Endothelial cell of umbilical vein (primary cell): ENCODE measurements around the gene CNOT6L. TPM values are rescaled to one million over a fixed set of nuclear protein-coding genes. Genes with fewer than 3 reads are reported as not detected.

ENCODE experiments used
- BruUV-seq: library from RNA; stranded (reverse); fragments of 400-500 nt; replicated peaks from 2 replicates; lab custom pipeline; 2021; lab: Mats Ljungman, UMichigan
- CTCF ChIA-PET: fragments of 300-600, 350-600 bp; sonication (Branson Sonifier 250); formaldehyde crosslinking; loops from one replicate; lab custom pipeline; 2021; ENCODE audit warnings: antibody characterized with exemption, inconsistent platforms; lab: Charles Lee
- POLR2A ChIA-PET: fragments of 300-600, 350-600 bp; sonication (Branson Sonifier 250); formaldehyde crosslinking; loops from one replicate; lab custom pipeline; 2021; ENCODE audit warnings: antibody characterized with exemption, inconsistent platforms; lab: Charles Lee
- DNase-seq: peaks from one replicate; pipeline ENCODE4 v3.0.0-alpha.2; 2011; ENCODE audit warnings: low read depth, low spot score
- FAIRE-seq: peaks from 2 replicates; lab custom pipeline; 2011; peaks lifted over from hg19 to GRCh38; lab: Jason Lieb, UNC
- H2AFZ ChIP-seq: 2 replicates; pipeline ENCODE4 v1.6.0; 2012; ENCODE audit warnings: low read depth, low read length, control low read depth, inconsistent platforms
- H3K27ac ChIP-seq: 2 replicates; pipeline ENCODE4 v1.5.1; 2011; ENCODE audit warnings: low read depth, mild to moderate bottlenecking, control low read depth, low read length, moderate library complexity; ENCODE audit not compliant: insufficient read depth
- H3K27me3 ChIP-seq, 2 experiments: 2 replicates each; pipeline versions ENCODE4 v1.6.0 to v1.6.1; 2011; ENCODE audit warnings: low read length in 2 of 2, mixed read lengths in 1 of 2; ENCODE audit not compliant: control insufficient read depth in 2 of 2, insufficient read depth in 2 of 2
- H3K36me3 ChIP-seq, 2 experiments: 2 replicates in 1 of 2; 3 replicates in 1 of 2; pipeline ENCODE4 v1.5.1; 2011; ENCODE audit warnings: low read length in 2 of 2, mild to moderate bottlenecking in 1 of 2, moderate library complexity in 1 of 2; ENCODE audit not compliant: control insufficient read depth in 2 of 2, insufficient read depth in 2 of 2; ENCODE audit errors: extremely low read depth in 1 of 2
- H3K4me1 ChIP-seq: 3 replicates; pipeline ENCODE4 v1.5.1; 2011; ENCODE audit warnings: mild to moderate bottlenecking, low read length; ENCODE audit not compliant: control insufficient read depth, insufficient read depth; ENCODE audit errors: extremely low read depth
- H3K4me2 ChIP-seq: 2 replicates; pipeline ENCODE4 v1.6.1; 2011; ENCODE audit warnings: low read length, control low read depth, mixed read lengths; ENCODE audit not compliant: insufficient read depth
- H3K4me3 ChIP-seq, 3 experiments: fragments of 200-600 bp in 1 of 3; sonication (generic), shearing (Covaris generic) in 1 of 3; replicated peaks in 1 of 3; 2 replicates each; pipeline ENCODE4 v1.5.1; 2011 to 2016; ENCODE audit warnings: control low read depth in 3 of 3, low read length in 3 of 3, mild to moderate bottlenecking in 2 of 3, inconsistent platforms in 1 of 3, low read depth in 1 of 3, moderate library complexity in 1 of 3; ENCODE audit not compliant: insufficient read depth in 1 of 3
- H3K79me2 ChIP-seq: 2 replicates; pipeline ENCODE4 v1.6.0; 2012; ENCODE audit warnings: low read length, inconsistent platforms; ENCODE audit not compliant: control insufficient read depth, insufficient read depth
- H3K9ac ChIP-seq: replicated peaks from 2 replicates; pipeline ENCODE3; 2011; ENCODE audit warnings: low read length, control low read depth; ENCODE audit not compliant: insufficient read depth; ENCODE audit errors: extremely low read depth
- H3K9me1 ChIP-seq: replicated peaks from 3 replicates; pipeline ENCODE4 v1.6.0; 2011; ENCODE audit warnings: mild to moderate bottlenecking, low read length; ENCODE audit not compliant: control insufficient read depth, insufficient read depth; ENCODE audit errors: extremely low read depth
- H3K9me3 ChIP-seq: replicated peaks from 2 replicates; pipeline ENCODE4 v1.5.1; 2012; ENCODE audit warnings: low read length, inconsistent platforms; ENCODE audit not compliant: control insufficient read depth, insufficient read depth
- H4K20me1 ChIP-seq: replicated peaks from 2 replicates; pipeline ENCODE3; 2011; ENCODE audit warnings: mild to moderate bottlenecking, low read length; ENCODE audit not compliant: control insufficient read depth, insufficient read depth; ENCODE audit errors: extremely low read depth
- CTCF ChIP-seq, 2 donors: IDR thresholded peaks; 1 replicate in 1 of 2; 2 replicates in 1 of 2; pipeline ENCODE4 v1.5.1; 2011; ENCODE audit warnings: low read length in 2 of 2, mild to moderate bottlenecking in 2 of 2, moderate library complexity in 2 of 2, control low read depth in 1 of 2, inconsistent platforms in 1 of 2, low read depth in 1 of 2; ENCODE audit not compliant: insufficient read depth in 1 of 2; ENCODE audit errors: extremely low read depth in 1 of 2
- EZH2 ChIP-seq: IDR thresholded peaks from 2 replicates; pipeline ENCODE4 v1.6.1; 2012; ENCODE audit warnings: borderline replicate concordance, low read depth, mild to moderate bottlenecking, moderate library complexity, low read length, inconsistent platforms; ENCODE audit not compliant: severe bottlenecking
- FOS ChIP-seq: IDR thresholded peaks from 2 replicates; pipeline ENCODE4 v1.6.1; 2011; ENCODE audit warnings: mild to moderate bottlenecking, low read length, moderate library complexity, borderline replicate concordance; ENCODE audit not compliant: insufficient read depth
- GATA2 ChIP-seq: IDR thresholded peaks from 2 replicates; pipeline ENCODE4 v1.7.0; 2011; ENCODE audit warnings: low read depth, mild to moderate bottlenecking, moderate library complexity, mixed read lengths, low read length; ENCODE audit not compliant: insufficient read length, insufficient read depth
- JUN ChIP-seq: IDR thresholded peaks from 2 replicates; pipeline ENCODE4 v1.6.1; 2011; ENCODE audit warnings: borderline replicate concordance, low read depth; ENCODE audit not compliant: insufficient read length, insufficient read depth
- MYC ChIP-seq: IDR thresholded peaks from one replicate; pipeline ENCODE4 v1.6.1; 2011; ENCODE audit warnings: mild to moderate bottlenecking, low read depth, low read length
- POLR2A ChIP-seq: IDR thresholded peaks from 2 replicates; pipeline ENCODE4 v1.6.1; 2012; ENCODE audit warnings: low read depth, mild to moderate bottlenecking, control low read depth, low read length
- POLR2AphosphoS5 ChIP-seq: IDR thresholded peaks from 2 replicates; pipeline ENCODE4 v1.6.1; 2012; ENCODE audit warnings: low read depth, mild to moderate bottlenecking, control low read depth, low read length, moderate library complexity; ENCODE audit not compliant: insufficient read depth
- dilution Hi-C: fragments of 300-500 bp; cut with MboI; formaldehyde crosslinking; loops from one replicate; pipeline ENCODE4 v1.15.0; 2019; ENCODE audit warnings: low sequenced_read_pairs; ENCODE audit not compliant: extremely low pct_ligation_motif_present
- intact Hi-C: fragments of 100-400 bp; cut with micrococcal nuclease; formaldehyde crosslinking; loops from one replicate; pipeline ENCODE4 v1.10.0; 2022
- polyA plus RNA-seq, 4 experiments: library from polyadenylated mRNA; depleted of rRNA in 3 of 4; stranded (reverse) in 3 of 4; unstranded in 1 of 4; fragments of >200 nt; gene quantifications; 2 replicates each; pipeline versions ENCODE4 v1.2.1 to v1.2.3, GENCODE V29; 2011 to 2012; ENCODE audit warnings: missing spikeins in 1 of 4
- total RNA-seq: library from RNA; stranded (reverse); gene quantifications from 2 replicates; pipeline ENCODE4 v1.2.3, GENCODE V29; 2021
- TF ChIP-seq, protein P1 (sequence below): IDR thresholded peaks from 2 replicates; pipeline ENCODE4 v1.6.1; 2011; ENCODE audit not compliant: insufficient read depth, insufficient read length

The CNOT6L gene
- total and polyA plus RNA-seq, 2 donors (not counting 3 experiments of a cell fraction or from before 2014, with no cell fraction given), result 8.5 to 60.7 TPM

- intact Hi-C loops, result no loop called here
- ChIA-PET POLR2A (no interaction called here), CTCF (no interaction called here)
- Histone ChIP-seq H3K4me3 (no peak overlapping the region), H3K27me3 (no peaks in the 10 kb centered on the region), H3K27ac (no peak overlapping the region), H3K9me1 (no peaks in the 10 kb centered on the region), H3K4me1 (no peaks in the 10 kb centered on the region), H3K9ac (no peak overlapping the region), H4K20me1 (no peaks in the 10 kb centered on the region), H2AFZ (no peak overlapping the region), H3K79me2 (no peaks in the 10 kb centered on the region), H3K4me2 (no peak overlapping the region), H3K9me3 (no peaks in the 10 kb centered on the region), H3K36me3 (peaks cover 0 to 4% of the 10 kb centered on the region in 2 experiments)
- no peak for TF ChIP-seq MYC
- TF ChIP-seq, protein P1, sequence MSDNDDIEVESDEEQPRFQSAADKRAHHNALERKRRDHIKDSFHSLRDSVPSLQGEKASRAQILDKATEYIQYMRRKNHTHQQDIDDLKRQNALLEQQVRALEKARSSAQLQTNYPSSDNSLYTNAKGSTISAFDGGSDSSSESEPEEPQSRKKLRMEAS, result no peak
- no peak for FAIRE-seq
- no peak for DNase-seq
- BruUV-seq, result no TSS peak
- dilution Hi-C loops, result no loop called here
Measured at GRCh38 chr4:77734928-77735327, 84.2 kb downstream of the CNOT6L start.

GRCh38 chr4:77731656-77732055 is 87.5 kb downstream of the CNOT6L start:
- H3K4me3 ChIP-seq, result no peak overlapping the region
- H3K36me3 ChIP-seq, result peaks cover 0 to 5% of the 10 kb centered on the region in 2 experiments
- BruUV-seq, result no TSS peak
- DNase-seq (no peak), FAIRE-seq (no peak)
- ChIA-PET CTCF (no interaction called here), POLR2A (no interaction called here)
- dilution Hi-C loops (no loop called here), intact Hi-C loops (no loop called here)
- no peaks in the 10 kb centered on the region for H3K9me1 ChIP-seq
- H3K4me1 ChIP-seq, result no peaks in the 10 kb centered on the region
- H3K9ac ChIP-seq, result no peak overlapping the region
- no peak overlapping the region for H3K27ac ChIP-seq
- TF ChIP-seq EZH2, result no peak
- TF ChIP-seq FOS, result no peak
- no peak for TF ChIP-seq POLR2A
- no peak for TF ChIP-seq MYC
- TF ChIP-seq POLR2AphosphoS5, result no peak
- TF ChIP-seq CTCF (IDR thresholded peaks at IDR 0.05; ENCODE audit: extremely low read depth in 1 of 2, insufficient read depth in 1 of 2, low read depth in 1 of 2, low read length in 2 of 2), result no peak
- no peak for TF ChIP-seq GATA2
- TF ChIP-seq JUN, result no peak
- TF ChIP-seq, protein P1, result no peak
- H3K9me3 ChIP-seq, result no peaks in the 10 kb centered on the region
- H2AFZ ChIP-seq, result no peak overlapping the region
- no peaks in the 10 kb centered on the region for H3K27me3 ChIP-seq
- H3K79me2 ChIP-seq, result no peaks in the 10 kb centered on the region
- no peak overlapping the region for H3K4me2 ChIP-seq
- no peaks in the 10 kb centered on the region for H4K20me1 ChIP-seq
